Neural cell (in vitro differentiated cells): Measurements from ENCODE around the gene OR10G2. TPM values are rescaled to one million over a fixed set of nuclear protein-coding genes. Genes with fewer than 3 reads are reported as not detected.

Experiments
- H2AFZ ChIP-seq: fragments of 200-600, 300-800 bp; sonication (generic), shearing (Covaris generic); 2 replicates; pipeline ENCODE4 v1.6.0; 2014; ENCODE audit warnings: low read depth, mild to moderate bottlenecking, antibody characterized with exemption, low read length, moderate library complexity
- H3F3A ChIP-seq: fragments of 200-600 bp; shearing (Covaris generic); 2 replicates; pipeline ENCODE4 v1.6.1; 2016; ENCODE audit warnings: mild to moderate bottlenecking, moderate library complexity, mixed read lengths, antibody characterized with exemption, low read length; ENCODE audit not compliant: insufficient read depth, poor library complexity, severe bottlenecking
- H3K27ac ChIP-seq: fragments of 200-600, 300-800 bp; sonication (generic), shearing (Covaris generic); 2 replicates; pipeline ENCODE4 v1.5.1; 2014; ENCODE audit warnings: mild to moderate bottlenecking, low read length, moderate library complexity
- H3K27me3 ChIP-seq: fragments of 300-800, 200-600 bp; sonication (generic), shearing (Covaris generic); 2 replicates; pipeline ENCODE4 v1.6.0; 2014; ENCODE audit warnings: mild to moderate bottlenecking, low read depth, low read length, moderate library complexity; ENCODE audit not compliant: insufficient read depth
- H3K36me3 ChIP-seq: fragments of 300-800, 200-600 bp; sonication (generic), shearing (Covaris generic); 2 replicates; pipeline ENCODE4 v1.5.1; 2014; ENCODE audit warnings: mild to moderate bottlenecking, antibody characterized with exemption, low read length, moderate library complexity; ENCODE audit not compliant: insufficient read depth
- H3K4me2 ChIP-seq: fragments of 300-800, 200-600 bp; sonication (generic), shearing (Covaris generic); 2 replicates; pipeline ENCODE4 v1.6.0; 2014; ENCODE audit warnings: mild to moderate bottlenecking, low read length
- H3K4me3 ChIP-seq: fragments of 300-800, 200-600 bp; sonication (generic), shearing (Covaris generic); 2 replicates; pipeline ENCODE4 v1.5.1; 2014; ENCODE audit warnings: mild to moderate bottlenecking, low read length, moderate library complexity
- H3K79me2 ChIP-seq: fragments of 200-600 bp; shearing (Covaris generic); replicated peaks from 2 replicates; pipeline ENCODE4 v1.6.0; 2014; ENCODE audit warnings: mild to moderate bottlenecking, low read length, moderate library complexity; ENCODE audit not compliant: insufficient read depth
- H3K9ac ChIP-seq: fragments of 300-800, 200-600 bp; sonication (generic), shearing (Covaris generic); 2 replicates; pipeline ENCODE4 v1.6.1; 2016; ENCODE audit warnings: mild to moderate bottlenecking, low read length, mixed read lengths
- H3K9me2 ChIP-seq: fragments of 200-600 bp; shearing (Covaris generic); 2 replicates; pipeline ENCODE4 v1.6.1; 2016; ENCODE audit warnings: mild to moderate bottlenecking, low read length, mixed read lengths; ENCODE audit not compliant: insufficient read depth
- H3K9me3 ChIP-seq: fragments of 200-600, 300-800 bp; sonication (generic), shearing (Covaris generic); 2 replicates; pipeline ENCODE4 v1.6.1; 2016; ENCODE audit warnings: mild to moderate bottlenecking, mixed run types, low read length, moderate library complexity, mixed read lengths
- H4K20me1 ChIP-seq: fragments of 200-600 bp; shearing (Covaris generic); 2 replicates; pipeline ENCODE4 v1.6.1; 2016; ENCODE audit warnings: mild to moderate bottlenecking, mixed run types; ENCODE audit not compliant: insufficient read depth
- CTCF ChIP-seq: fragments of 450-650 bp; IDR thresholded peaks from 2 replicates; pipeline ENCODE4 v1.5.1; 2014; ENCODE audit warnings: antibody characterized with exemption, mild to moderate bottlenecking, moderate library complexity; ENCODE audit not compliant: poor library complexity, severe bottlenecking
- EP300 ChIP-seq: fragments of 450-650 bp; conservative IDR thresholded peaks from 2 replicates; pipeline ENCODE4 v1.6.1; 2014; ENCODE audit warnings: antibody characterized with exemption, mild to moderate bottlenecking, moderate library complexity; ENCODE audit not compliant: poor library complexity, severe bottlenecking
- EZH2 ChIP-seq: fragments of 200-600, 300-800 bp; shearing (Covaris generic), sonication (generic); IDR thresholded peaks from 2 replicates; pipeline ENCODE4 v1.6.1; 2014; ENCODE audit warnings: antibody characterized with exemption, low read length, borderline replicate concordance, mild to moderate bottlenecking; ENCODE audit not compliant: insufficient read depth, poor library complexity, severe bottlenecking
- MXI1 ChIP-seq: fragments of 450-650 bp; conservative IDR thresholded peaks from 2 replicates; pipeline ENCODE4 v1.6.1; 2014; ENCODE audit warnings: antibody characterized with exemption, mild to moderate bottlenecking; ENCODE audit not compliant: poor library complexity, severe bottlenecking
- POLR2AphosphoS5 ChIP-seq: IDR thresholded peaks from 2 replicates; pipeline ENCODE4 v1.6.1; 2012
- RAD21 ChIP-seq: fragments of 450-650 bp; conservative IDR thresholded peaks from 2 replicates; pipeline ENCODE4 v1.6.1; 2014; ENCODE audit warnings: antibody characterized with exemption, mild to moderate bottlenecking, moderate library complexity
- SMC3 ChIP-seq: fragments of 450-650 bp; conservative IDR thresholded peaks from 2 replicates; pipeline ENCODE4 v1.6.1; 2014; ENCODE audit warnings: antibody characterized with exemption, mild to moderate bottlenecking, moderate library complexity; ENCODE audit not compliant: poor library complexity
- TAF1 ChIP-seq: IDR thresholded peaks from 2 replicates; pipeline ENCODE4 v1.6.1; 2012; ENCODE audit warnings: low read depth
- polyA plus RNA-seq: library from polyadenylated mRNA; depleted of rRNA; stranded (reverse); fragments of >200 nt; gene quantifications from 2 replicates; pipeline ENCODE4 v1.2.3, GENCODE V29; 2014
- TF ChIP-seq, protein P1 (sequence below): IDR thresholded peaks from 2 replicates; pipeline ENCODE4 v1.6.1; 2012; ENCODE audit warnings: borderline replicate concordance

OR10G2 gene
- polyA plus RNA-seq, 1 donor from 2014 or later: not detected

GRCh38 chr14:21675566-21675965 is 40.8 kb upstream of the OR10G2 start:
- Histone ChIP-seq H3K36me3 (no peaks in the 10 kb centered on the region), H3K4me3 (no peak overlapping the region), H3K79me2 (no peaks in the 10 kb centered on the region), H3K9me3 (no peaks in the 10 kb centered on the region), H3F3A (no peaks in the 10 kb centered on the region), H3K4me2 (no peak overlapping the region), H3K27me3 (no peaks in the 10 kb centered on the region), H3K9ac (no peak overlapping the region), H3K9me2 (no peaks in the 10 kb centered on the region), H2AFZ (no peak overlapping the region), H4K20me1 (no peaks in the 10 kb centered on the region), H3K27ac (no peak overlapping the region)
- TF ChIP-seq MXI1 (no peak), SMC3 (no peak)

DNA sequence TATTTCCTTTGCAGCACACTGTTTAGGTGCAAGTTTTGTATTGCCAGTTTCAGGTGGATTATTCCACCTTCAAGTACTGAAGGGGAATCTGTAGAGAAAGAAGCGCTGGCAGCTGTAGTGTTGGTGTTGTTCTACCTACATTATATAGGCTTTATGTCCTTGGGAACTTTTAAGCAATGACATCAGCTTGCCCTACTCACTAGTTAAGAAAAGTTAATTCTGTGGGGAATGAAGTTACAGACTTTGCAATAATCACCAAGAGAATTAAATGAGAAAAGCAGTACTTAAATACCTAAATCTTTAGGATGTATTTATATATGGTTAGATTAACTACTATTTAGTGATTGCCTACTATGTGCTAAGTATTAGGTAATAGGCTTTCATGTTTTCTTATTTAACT is 39.0 kb upstream of the OR10G2 start, which contains the start of gene OR4E1:
Gene OR4E1 (minus strand): TSS at position 101 of the 400 bp plus-strand sequence. CDS start 2,883 bp downstream, outside the sequence.
- Histone ChIP-seq H3K9ac (no peak within 1 kb of the TSS), H3K36me3 (no peaks in the 10 kb centered on the region), H4K20me1 (no peaks in the 10 kb centered on the region), H3K27ac (no peak within 1 kb of the TSS), H3K4me3 (no peak within 1 kb of the TSS), H3K79me2 (no peaks in the 10 kb centered on the region), H2AFZ (no peak within 1 kb of the TSS), H3K4me2 (no peak within 1 kb of the TSS), H3K9me3 (no peaks in the 10 kb centered on the region), H3K27me3 (no peaks in the 10 kb centered on the region), H3F3A (no peaks in the 10 kb centered on the region), H3K9me2 (no peaks in the 10 kb centered on the region)
- TF ChIP-seq TAF1 (no peak), POLR2AphosphoS5 (no peak), EP300 (no peak), EZH2 (no peak), CTCF (no peak), SMC3 (no peak), RAD21 (no peak), MXI1 (no peak)
- TF ChIP-seq, protein P1, sequence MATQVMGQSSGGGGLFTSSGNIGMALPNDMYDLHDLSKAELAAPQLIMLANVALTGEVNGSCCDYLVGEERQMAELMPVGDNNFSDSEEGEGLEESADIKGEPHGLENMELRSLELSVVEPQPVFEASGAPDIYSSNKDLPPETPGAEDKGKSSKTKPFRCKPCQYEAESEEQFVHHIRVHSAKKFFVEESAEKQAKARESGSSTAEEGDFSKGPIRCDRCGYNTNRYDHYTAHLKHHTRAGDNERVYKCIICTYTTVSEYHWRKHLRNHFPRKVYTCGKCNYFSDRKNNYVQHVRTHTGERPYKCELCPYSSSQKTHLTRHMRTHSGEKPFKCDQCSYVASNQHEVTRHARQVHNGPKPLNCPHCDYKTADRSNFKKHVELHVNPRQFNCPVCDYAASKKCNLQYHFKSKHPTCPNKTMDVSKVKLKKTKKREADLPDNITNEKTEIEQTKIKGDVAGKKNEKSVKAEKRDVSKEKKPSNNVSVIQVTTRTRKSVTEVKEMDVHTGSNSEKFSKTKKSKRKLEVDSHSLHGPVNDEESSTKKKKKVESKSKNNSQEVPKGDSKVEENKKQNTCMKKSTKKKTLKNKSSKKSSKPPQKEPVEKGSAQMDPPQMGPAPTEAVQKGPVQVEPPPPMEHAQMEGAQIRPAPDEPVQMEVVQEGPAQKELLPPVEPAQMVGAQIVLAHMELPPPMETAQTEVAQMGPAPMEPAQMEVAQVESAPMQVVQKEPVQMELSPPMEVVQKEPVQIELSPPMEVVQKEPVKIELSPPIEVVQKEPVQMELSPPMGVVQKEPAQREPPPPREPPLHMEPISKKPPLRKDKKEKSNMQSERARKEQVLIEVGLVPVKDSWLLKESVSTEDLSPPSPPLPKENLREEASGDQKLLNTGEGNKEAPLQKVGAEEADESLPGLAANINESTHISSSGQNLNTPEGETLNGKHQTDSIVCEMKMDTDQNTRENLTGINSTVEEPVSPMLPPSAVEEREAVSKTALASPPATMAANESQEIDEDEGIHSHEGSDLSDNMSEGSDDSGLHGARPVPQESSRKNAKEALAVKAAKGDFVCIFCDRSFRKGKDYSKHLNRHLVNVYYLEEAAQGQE: no peak

DNA sequence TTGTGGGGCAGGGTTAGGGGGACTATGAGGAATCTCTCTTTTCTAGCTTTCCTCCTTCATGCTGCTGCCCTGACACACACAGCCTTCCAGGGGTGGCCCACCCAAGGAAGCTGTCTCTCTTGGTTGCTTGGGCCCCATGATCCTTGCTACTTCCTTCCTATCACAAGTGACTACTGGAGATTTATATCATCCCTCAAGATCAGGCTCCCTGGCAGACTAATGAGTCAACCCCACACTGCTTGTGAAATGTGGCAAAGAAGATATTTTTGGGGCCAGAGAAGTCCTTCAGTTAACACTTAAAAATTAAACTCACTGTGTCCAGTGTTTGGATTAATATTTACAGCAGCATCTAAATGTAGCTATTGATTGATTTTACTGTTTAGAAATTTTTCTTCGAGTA is 37.4 kb upstream of the OR10G2 start:
- no peaks in the 10 kb centered on the region for H3K36me3 ChIP-seq
- no peaks in the 10 kb centered on the region for H4K20me1 ChIP-seq
- no peak overlapping the region for H2AFZ ChIP-seq
- H3K9ac ChIP-seq: no peak overlapping the region
- H3K27me3 ChIP-seq: no peaks in the 10 kb centered on the region
- no peaks in the 10 kb centered on the region for H3K79me2 ChIP-seq
- H3K9me3 ChIP-seq: no peaks in the 10 kb centered on the region
- H3K4me2 ChIP-seq: no peak overlapping the region
- H3K4me3 ChIP-seq: no peak overlapping the region
- TF ChIP-seq, protein P1: no peak
- TF ChIP-seq TAF1 (no peak), EP300 (no peak), EZH2 (no peak), CTCF (no peak), SMC3 (no peak), MXI1 (no peak), POLR2AphosphoS5 (no peak), RAD21 (no peak)
- H3F3A ChIP-seq: no peaks in the 10 kb centered on the region
- H3K27ac ChIP-seq: no peak overlapping the region
- no peaks in the 10 kb centered on the region for H3K9me2 ChIP-seq
